GM12864 (cell line): Measurements from ENCODE around the gene B4GALT3.
A peak's percentile ranks its signal among the peaks of the same experiment; 100 is the strongest.

Experiments
- DNase-seq: peaks from one replicate; pipeline ENCODE4 v3.0.0-alpha.2; 2011; ENCODE audit warnings: low read depth
- H3K4me3 ChIP-seq: 2 replicates; pipeline ENCODE4 v1.5.1; 2011; ENCODE audit warnings: mild to moderate bottlenecking, low read depth, low read length, control low read depth
- CTCF ChIP-seq: IDR thresholded peaks from 2 replicates; pipeline ENCODE4 v1.5.1; 2011; ENCODE audit warnings: low read depth, mild to moderate bottlenecking, moderate library complexity, low read length, control low read depth, inconsistent platforms; ENCODE audit errors: missing control alignments

The B4GALT3 gene

GRCh38 chr1:161175771-161176453, 1.4 kb downstream of the B4GALT3 start:
- peak overlapping the region; percentile 67 for H3K4me3 ChIP-seq
- DNase-seq = no peak
- TF ChIP-seq CTCF = no peak

- no peak for DNase-seq
- H3K4me3 ChIP-seq = no peak overlapping the region
- TF ChIP-seq CTCF = no peak
Observed at GRCh38 chr1:161174911-161175310, 2.4 kb downstream of the B4GALT3 start.

- TF ChIP-seq CTCF = no peak
- no peak overlapping the region for H3K4me3 ChIP-seq
- DNase-seq = no peak
Observed at GRCh38 chr1:161173711-161174110, 3.6 kb downstream of the B4GALT3 start.

GRCh38 chr1:161172776-161173376, 4.4 kb downstream of the B4GALT3 start:
- no peak for TF ChIP-seq CTCF
- no peak overlapping the region for H3K4me3 ChIP-seq
- DNase-seq = no peak

- no peak overlapping the region for H3K4me3 ChIP-seq
- no peak for TF ChIP-seq CTCF
- DNase-seq = no peak
Observed at GRCh38 chr1:161172349-161172748, 5.0 kb downstream of the B4GALT3 start.

GRCh38 chr1:161171696-161172095, 5.6 kb downstream of the B4GALT3 start:
- TF ChIP-seq CTCF = no peak
- H3K4me3 ChIP-seq = no peak overlapping the region
- no peak for DNase-seq

- no peak for DNase-seq
- no peak for TF ChIP-seq CTCF
- H3K4me3 ChIP-seq = no peak overlapping the region
Observed at GRCh38 chr1:161171191-161171590, 6.1 kb downstream of the B4GALT3 start.
